ENCODE results near the gene MAP3K4. TPM values are rescaled to one million over a fixed set of nuclear protein-coding genes. Genes with fewer than 3 reads are reported as not detected.

Gene MAP3K4
- polyA plus RNA-seq, 1 donor from 2014 or later = 31.0 TPM

DNA sequence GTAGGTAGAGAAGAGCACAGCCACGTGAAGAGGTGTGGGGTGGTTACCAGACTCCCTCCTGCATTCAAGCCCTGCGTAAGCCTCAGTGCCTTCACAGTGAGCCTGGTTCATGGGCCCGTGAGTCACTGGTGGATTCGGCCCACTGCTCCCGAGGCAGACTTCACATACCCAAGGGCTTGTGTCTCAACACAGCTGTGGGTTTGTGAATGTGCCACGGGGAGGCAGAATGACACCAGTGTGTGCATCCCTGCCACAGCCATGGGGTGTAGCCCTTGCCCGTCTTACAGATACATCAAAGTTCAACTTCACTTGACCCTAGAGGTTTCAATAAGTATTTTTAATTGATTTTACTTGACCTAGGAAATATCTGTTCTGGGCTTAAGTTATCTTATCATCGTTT is 108.5 kb downstream of the MAP3K4 start:
- H4K20me1 ChIP-seq (ENCODE audit: insufficient read depth) = no peaks in the 10 kb centered on the region
- H3K27me3 ChIP-seq (ENCODE audit: insufficient read depth, low read depth, low read length) = no peaks in the 10 kb centered on the region
- no peak overlapping the region for H3K4me3 ChIP-seq (ENCODE audit: low read length)
- H3K4me2 ChIP-seq (ENCODE audit: low read length) = no peak overlapping the region
- no peak for TF ChIP-seq TAF1 (IDR thresholded peaks at IDR 0.05; ENCODE audit: low read depth)
- no peak overlapping the region for H3K27ac ChIP-seq (ENCODE audit: low read length)
- H3K9me3 ChIP-seq (ENCODE audit: low read length) = no peaks in the 10 kb centered on the region
- no peaks in the 10 kb centered on the region for H3F3A ChIP-seq (ENCODE audit: insufficient read depth, low read length, poor library complexity, severe bottlenecking)
- H3K9ac ChIP-seq (ENCODE audit: low read length) = no peak overlapping the region
- no peaks in the 10 kb centered on the region for H3K9me2 ChIP-seq (ENCODE audit: insufficient read depth, low read length)
- no peaks in the 10 kb centered on the region for H3K79me2 ChIP-seq (replicated peaks; ENCODE audit: insufficient read depth, low read length)
- no peak overlapping the region for H2AFZ ChIP-seq (ENCODE audit: low read depth, low read length)
- peaks cover 9% of the 10 kb centered on the region for H3K36me3 ChIP-seq (ENCODE audit: insufficient read depth, low read length)

DNA sequence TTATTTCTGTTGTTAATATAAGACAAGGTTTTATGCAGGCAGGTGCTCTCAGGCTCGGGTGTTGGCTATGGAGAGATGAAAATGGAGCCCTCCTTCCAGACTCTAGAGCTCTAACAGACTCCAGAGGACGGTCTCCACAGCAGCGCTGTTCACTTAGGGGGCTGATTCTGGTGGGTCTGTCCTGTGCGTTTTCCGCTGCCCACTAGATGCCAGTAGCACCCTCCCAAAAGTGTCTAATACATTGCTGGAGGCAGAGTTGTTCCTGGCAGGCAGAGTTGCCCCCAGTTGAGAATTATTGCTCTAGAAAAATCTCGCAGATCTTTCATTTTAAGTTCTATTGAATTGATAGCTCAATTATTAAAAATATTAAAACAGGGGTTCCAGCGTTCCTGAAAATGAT is 109.9 kb downstream of the MAP3K4 start:
- Histone ChIP-seq H3K27ac (ENCODE audit: low read length) (no peak overlapping the region), H3K9me2 (ENCODE audit: insufficient read depth, low read length) (no peaks in the 10 kb centered on the region), H3K4me2 (ENCODE audit: low read length) (no peak overlapping the region), H3K79me2 (replicated peaks; ENCODE audit: insufficient read depth, low read length) (no peaks in the 10 kb centered on the region), H3F3A (ENCODE audit: insufficient read depth, low read length, poor library complexity, severe bottlenecking) (no peaks in the 10 kb centered on the region), H4K20me1 (ENCODE audit: insufficient read depth) (no peaks in the 10 kb centered on the region), H3K9me3 (ENCODE audit: low read length) (no peaks in the 10 kb centered on the region), H3K36me3 (ENCODE audit: insufficient read depth, low read length) (peaks cover 9% of the 10 kb centered on the region), H3K4me3 (ENCODE audit: low read length) (no peak overlapping the region), H3K27me3 (ENCODE audit: insufficient read depth, low read depth, low read length) (no peaks in the 10 kb centered on the region), H2AFZ (ENCODE audit: low read depth, low read length) (no peak overlapping the region), H3K9ac (ENCODE audit: low read length) (no peak overlapping the region)
- TF ChIP-seq POLR2AphosphoS5 (IDR thresholded peaks at IDR 0.05) (no peak), MXI1 (conservative IDR thresholded peaks at IDR 0.05; ENCODE audit: poor library complexity, severe bottlenecking) (no peak), EZH2 (IDR thresholded peaks at IDR 0.05; ENCODE audit: borderline replicate concordance, insufficient read depth, low read length, poor library complexity, severe bottlenecking) (no peak), RAD21 (conservative IDR thresholded peaks at IDR 0.05) (peak; percentile 56), EP300 (conservative IDR thresholded peaks at IDR 0.05; ENCODE audit: poor library complexity, severe bottlenecking) (no peak), SMC3 (conservative IDR thresholded peaks at IDR 0.05; ENCODE audit: poor library complexity) (peak; percentile 53), TAF1 (IDR thresholded peaks at IDR 0.05; ENCODE audit: low read depth) (no peak)
- TF ChIP-seq, protein P1, sequence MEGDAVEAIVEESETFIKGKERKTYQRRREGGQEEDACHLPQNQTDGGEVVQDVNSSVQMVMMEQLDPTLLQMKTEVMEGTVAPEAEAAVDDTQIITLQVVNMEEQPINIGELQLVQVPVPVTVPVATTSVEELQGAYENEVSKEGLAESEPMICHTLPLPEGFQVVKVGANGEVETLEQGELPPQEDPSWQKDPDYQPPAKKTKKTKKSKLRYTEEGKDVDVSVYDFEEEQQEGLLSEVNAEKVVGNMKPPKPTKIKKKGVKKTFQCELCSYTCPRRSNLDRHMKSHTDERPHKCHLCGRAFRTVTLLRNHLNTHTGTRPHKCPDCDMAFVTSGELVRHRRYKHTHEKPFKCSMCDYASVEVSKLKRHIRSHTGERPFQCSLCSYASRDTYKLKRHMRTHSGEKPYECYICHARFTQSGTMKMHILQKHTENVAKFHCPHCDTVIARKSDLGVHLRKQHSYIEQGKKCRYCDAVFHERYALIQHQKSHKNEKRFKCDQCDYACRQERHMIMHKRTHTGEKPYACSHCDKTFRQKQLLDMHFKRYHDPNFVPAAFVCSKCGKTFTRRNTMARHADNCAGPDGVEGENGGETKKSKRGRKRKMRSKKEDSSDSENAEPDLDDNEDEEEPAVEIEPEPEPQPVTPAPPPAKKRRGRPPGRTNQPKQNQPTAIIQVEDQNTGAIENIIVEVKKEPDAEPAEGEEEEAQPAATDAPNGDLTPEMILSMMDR (IDR thresholded peaks at IDR 0.05; ENCODE audit: poor library complexity, severe bottlenecking) = peak; percentile 46
- TF ChIP-seq, protein P2, sequence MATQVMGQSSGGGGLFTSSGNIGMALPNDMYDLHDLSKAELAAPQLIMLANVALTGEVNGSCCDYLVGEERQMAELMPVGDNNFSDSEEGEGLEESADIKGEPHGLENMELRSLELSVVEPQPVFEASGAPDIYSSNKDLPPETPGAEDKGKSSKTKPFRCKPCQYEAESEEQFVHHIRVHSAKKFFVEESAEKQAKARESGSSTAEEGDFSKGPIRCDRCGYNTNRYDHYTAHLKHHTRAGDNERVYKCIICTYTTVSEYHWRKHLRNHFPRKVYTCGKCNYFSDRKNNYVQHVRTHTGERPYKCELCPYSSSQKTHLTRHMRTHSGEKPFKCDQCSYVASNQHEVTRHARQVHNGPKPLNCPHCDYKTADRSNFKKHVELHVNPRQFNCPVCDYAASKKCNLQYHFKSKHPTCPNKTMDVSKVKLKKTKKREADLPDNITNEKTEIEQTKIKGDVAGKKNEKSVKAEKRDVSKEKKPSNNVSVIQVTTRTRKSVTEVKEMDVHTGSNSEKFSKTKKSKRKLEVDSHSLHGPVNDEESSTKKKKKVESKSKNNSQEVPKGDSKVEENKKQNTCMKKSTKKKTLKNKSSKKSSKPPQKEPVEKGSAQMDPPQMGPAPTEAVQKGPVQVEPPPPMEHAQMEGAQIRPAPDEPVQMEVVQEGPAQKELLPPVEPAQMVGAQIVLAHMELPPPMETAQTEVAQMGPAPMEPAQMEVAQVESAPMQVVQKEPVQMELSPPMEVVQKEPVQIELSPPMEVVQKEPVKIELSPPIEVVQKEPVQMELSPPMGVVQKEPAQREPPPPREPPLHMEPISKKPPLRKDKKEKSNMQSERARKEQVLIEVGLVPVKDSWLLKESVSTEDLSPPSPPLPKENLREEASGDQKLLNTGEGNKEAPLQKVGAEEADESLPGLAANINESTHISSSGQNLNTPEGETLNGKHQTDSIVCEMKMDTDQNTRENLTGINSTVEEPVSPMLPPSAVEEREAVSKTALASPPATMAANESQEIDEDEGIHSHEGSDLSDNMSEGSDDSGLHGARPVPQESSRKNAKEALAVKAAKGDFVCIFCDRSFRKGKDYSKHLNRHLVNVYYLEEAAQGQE (IDR thresholded peaks at IDR 0.05; ENCODE audit: borderline replicate concordance) = no peak

DNA sequence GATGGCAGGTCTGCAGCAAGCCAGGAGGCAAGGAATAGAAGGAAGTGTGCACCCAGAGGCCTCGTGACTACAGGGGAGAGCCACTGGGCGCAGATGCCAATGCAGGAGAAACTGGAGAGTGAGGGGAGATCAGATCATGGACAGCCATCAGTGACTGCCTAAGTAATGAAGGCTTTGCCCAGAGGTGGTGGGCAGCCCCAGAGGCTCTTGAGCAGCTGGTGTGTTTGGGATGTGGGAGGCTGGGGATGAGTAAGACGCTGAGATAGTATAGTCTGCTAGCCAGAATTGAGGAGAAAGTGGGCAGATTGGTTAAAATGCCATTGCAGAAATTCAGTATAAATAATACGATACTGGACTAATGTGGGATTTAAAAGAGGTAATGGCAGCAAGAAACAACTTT is 111.9 kb downstream of the MAP3K4 start:
- Histone ChIP-seq H3K27me3 (ENCODE audit: insufficient read depth, low read depth, low read length) (no peaks in the 10 kb centered on the region), H3K36me3 (ENCODE audit: insufficient read depth, low read length) (peaks cover 5% of the 10 kb centered on the region), H3K4me2 (ENCODE audit: low read length) (no peak overlapping the region), H4K20me1 (ENCODE audit: insufficient read depth) (no peaks in the 10 kb centered on the region), H3K27ac (ENCODE audit: low read length) (no peak overlapping the region), H3K9me3 (ENCODE audit: low read length) (no peaks in the 10 kb centered on the region), H3K9ac (ENCODE audit: low read length) (no peak overlapping the region), H3K79me2 (replicated peaks; ENCODE audit: insufficient read depth, low read length) (no peaks in the 10 kb centered on the region), H2AFZ (ENCODE audit: low read depth, low read length) (no peak overlapping the region), H3K9me2 (ENCODE audit: insufficient read depth, low read length) (no peaks in the 10 kb centered on the region), H3K4me3 (ENCODE audit: low read length) (no peak overlapping the region), H3F3A (ENCODE audit: insufficient read depth, low read length, poor library complexity, severe bottlenecking) (no peaks in the 10 kb centered on the region)
- TF ChIP-seq SMC3 (conservative IDR thresholded peaks at IDR 0.05; ENCODE audit: poor library complexity) (no peak), TAF1 (IDR thresholded peaks at IDR 0.05; ENCODE audit: low read depth) (no peak), POLR2AphosphoS5 (IDR thresholded peaks at IDR 0.05) (no peak), RAD21 (conservative IDR thresholded peaks at IDR 0.05) (no peak), EP300 (conservative IDR thresholded peaks at IDR 0.05; ENCODE audit: poor library complexity, severe bottlenecking) (no peak), MXI1 (conservative IDR thresholded peaks at IDR 0.05; ENCODE audit: poor library complexity, severe bottlenecking) (no peak), EZH2 (IDR thresholded peaks at IDR 0.05; ENCODE audit: borderline replicate concordance, insufficient read depth, low read length, poor library complexity, severe bottlenecking) (no peak)
- TF ChIP-seq, protein P1 (IDR thresholded peaks at IDR 0.05; ENCODE audit: poor library complexity, severe bottlenecking) = no peak
- TF ChIP-seq, protein P2 (IDR thresholded peaks at IDR 0.05; ENCODE audit: borderline replicate concordance) = no peak
